Loucy (cell line): ENCODE results near the gene ILF2.
A peak's percentile ranks its signal among the peaks of the same experiment; 100 is the strongest.

ENCODE experiments used
- H2AFZ ChIP-seq: fragments of 200-600 bp; sonication (generic); 2 replicates; pipeline ENCODE4 v1.6.0; 2016; ENCODE audit warnings: antibody characterized with exemption, mild to moderate bottlenecking, low read length, moderate library complexity
- H3F3A ChIP-seq: fragments of 200-600 bp; 2 replicates; pipeline ENCODE4 v1.6.0; 2016; ENCODE audit warnings: antibody characterized with exemption, low read depth, mild to moderate bottlenecking
- H3K27me3 ChIP-seq: fragments of 200-600 bp; sonication (generic); 2 replicates; pipeline ENCODE4 v1.6.1; 2014; ENCODE audit warnings: low read length, mild to moderate bottlenecking; ENCODE audit not compliant: insufficient read depth, poor library complexity, severe bottlenecking
- H3K36me3 ChIP-seq: fragments of 200-600 bp; sonication (generic); 2 replicates; pipeline ENCODE4 v1.6.1; 2016; ENCODE audit warnings: low read length; ENCODE audit not compliant: insufficient read depth
- H3K4me1 ChIP-seq: fragments of 200-600 bp; sonication (generic); 2 replicates; pipeline ENCODE4 v1.5.1; 2014; ENCODE audit warnings: low read length, mild to moderate bottlenecking; ENCODE audit not compliant: insufficient read depth, poor library complexity, severe bottlenecking
- H3K4me2 ChIP-seq: fragments of 200-600 bp; sonication (generic); 2 replicates; pipeline ENCODE4 v1.6.0; 2014; ENCODE audit warnings: antibody characterized with exemption, low read length, low read depth, mild to moderate bottlenecking; ENCODE audit not compliant: poor library complexity, severe bottlenecking
- H3K4me3 ChIP-seq: fragments of 200-600 bp; sonication (generic); 2 replicates; pipeline ENCODE4 v1.5.1; 2014; ENCODE audit warnings: low read length, mild to moderate bottlenecking, mixed read lengths; ENCODE audit not compliant: poor library complexity, severe bottlenecking
- H3K79me2 ChIP-seq: fragments of 200-600 bp; sonication (generic); 2 replicates; pipeline ENCODE4 v1.6.1; 2014; ENCODE audit warnings: low read length; ENCODE audit not compliant: insufficient read depth
- H3K9ac ChIP-seq: fragments of 200-600 bp; sonication (generic); 2 replicates; pipeline ENCODE4 v1.6.0; 2014; ENCODE audit warnings: mild to moderate bottlenecking, low read depth, low read length, moderate library complexity; ENCODE audit not compliant: poor library complexity, severe bottlenecking
- H3K9me2 ChIP-seq: fragments of 200-600 bp; sonication (generic); replicated peaks from 2 replicates; pipeline ENCODE4 v1.6.1; 2016; ENCODE audit warnings: low read depth, low read length, mixed read lengths
- H3K9me3 ChIP-seq: fragments of 200-600 bp; sonication (generic); 2 replicates; pipeline ENCODE4 v1.6.1; 2014; ENCODE audit warnings: mild to moderate bottlenecking, antibody characterized with exemption, low read length, low read depth; ENCODE audit not compliant: insufficient read depth
- H4K20me1 ChIP-seq: fragments of 200-600 bp; sonication (generic); 2 replicates; pipeline ENCODE4 v1.6.0; 2014; ENCODE audit warnings: antibody characterized with exemption, low read length, mild to moderate bottlenecking; ENCODE audit not compliant: insufficient read depth, poor library complexity, severe bottlenecking
- CTCF ChIP-seq: fragments of 200-600 bp; sonication (generic); conservative IDR thresholded peaks from 2 replicates; pipeline ENCODE4 v1.5.1; 2014; ENCODE audit warnings: mild to moderate bottlenecking, antibody characterized with exemption, low read length
- EZH2phosphoT487 ChIP-seq: fragments of 200-600 bp; IDR thresholded peaks from 2 replicates; pipeline ENCODE4 v1.6.1; 2018; ENCODE audit warnings: antibody characterized with exemption, mild to moderate bottlenecking, moderate library complexity, borderline replicate concordance

The ILF2 gene

DNA sequence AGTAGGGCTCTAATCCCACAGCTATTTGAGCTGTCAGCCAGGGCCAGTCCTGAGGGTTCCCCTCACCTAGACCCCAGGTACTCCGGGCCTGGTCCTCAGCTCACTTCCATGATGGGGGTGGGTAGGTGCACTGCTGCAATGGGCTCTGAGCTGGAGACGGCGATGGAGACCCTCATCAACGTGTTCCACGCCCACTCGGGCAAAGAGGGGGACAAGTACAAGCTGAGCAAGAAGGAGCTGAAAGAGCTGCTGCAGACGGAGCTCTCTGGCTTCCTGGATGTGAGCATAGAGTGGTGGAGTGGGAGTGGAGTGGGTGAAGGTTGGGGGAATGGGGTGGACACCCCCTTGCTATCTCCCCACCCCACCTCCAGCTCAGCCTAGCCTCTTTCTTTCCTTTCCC, 40.4 kb downstream of the ILF2 start:
- Histone ChIP-seq H3F3A (no peaks in the 10 kb centered on the region), H3K4me2 (no peak overlapping the region), H4K20me1 (peaks cover 9% of the 10 kb centered on the region), H3K9me3 (no peaks in the 10 kb centered on the region), H3K79me2 (peaks cover 11% of the 10 kb centered on the region), H2AFZ (no peak overlapping the region), H3K9ac (peak overlapping the region; percentile 20), H3K36me3 (no peaks in the 10 kb centered on the region), H3K4me1 (peaks cover 32% of the 10 kb centered on the region), H3K9me2 (no peaks in the 10 kb centered on the region), H3K27me3 (no peaks in the 10 kb centered on the region), H3K4me3 (no peak overlapping the region)
- no peak for TF ChIP-seq EZH2phosphoT487
- no peak for TF ChIP-seq CTCF

DNA sequence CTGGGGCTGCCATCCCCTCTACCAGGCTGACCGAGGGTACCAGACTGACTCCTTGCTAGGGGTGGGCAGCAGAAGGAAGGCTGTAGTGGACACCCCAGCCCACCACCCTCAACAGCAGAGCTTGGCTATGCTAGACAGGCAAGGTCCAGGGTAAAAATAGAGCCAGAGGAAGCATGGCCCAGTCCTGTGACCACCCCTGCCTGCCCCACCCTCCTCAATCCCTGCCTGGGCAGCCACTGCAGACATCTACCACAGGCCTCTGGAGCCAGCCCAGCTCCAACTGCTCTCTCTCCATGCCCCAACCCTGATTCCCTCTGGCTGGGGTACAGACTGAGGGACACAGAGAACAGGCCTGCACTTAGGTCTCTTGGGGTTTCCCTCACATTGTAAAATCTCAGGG, 40.8 kb downstream of the ILF2 start:
- Histone ChIP-seq H3K27me3 (no peaks in the 10 kb centered on the region), H3K79me2 (peaks cover 7% of the 10 kb centered on the region), H2AFZ (no peak overlapping the region), H3K4me2 (no peak overlapping the region), H3K9me3 (no peaks in the 10 kb centered on the region), H3K4me3 (no peak overlapping the region), H3K4me1 (peaks cover 31% of the 10 kb centered on the region), H3K9me2 (no peaks in the 10 kb centered on the region), H3K9ac (peak overlapping the region; percentile 20), H3F3A (no peaks in the 10 kb centered on the region), H3K36me3 (no peaks in the 10 kb centered on the region), H4K20me1 (peaks cover 5% of the 10 kb centered on the region)
- TF ChIP-seq CTCF: no peak
- TF ChIP-seq EZH2phosphoT487: no peak

DNA sequence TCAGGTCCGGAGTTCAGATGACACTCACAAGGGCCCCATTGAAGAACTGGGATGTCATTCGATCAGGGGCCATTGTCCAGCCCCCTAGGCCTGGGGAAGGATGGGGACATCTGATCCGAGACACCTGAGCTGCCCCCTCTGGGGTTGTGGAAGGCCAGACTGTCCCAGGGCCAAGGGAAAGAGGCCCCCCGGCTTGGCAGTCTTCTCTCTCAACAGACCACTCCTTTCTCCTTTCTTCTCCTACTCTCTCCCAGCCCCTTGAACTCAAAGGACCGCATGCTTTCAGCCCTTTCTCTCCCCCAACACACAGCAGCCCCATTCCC, 41.5 kb downstream of the ILF2 start:
- H3K9ac ChIP-seq: peak overlapping the region; percentile 20
- no peak overlapping the region for H3K4me2 ChIP-seq
- peaks cover 31% of the 10 kb centered on the region for H3K4me1 ChIP-seq
- peaks cover under 1% of the 10 kb centered on the region; the same call in 1 of the 2 replicates for H3K79me2 ChIP-seq
- H3K9me2 ChIP-seq: no peaks in the 10 kb centered on the region
- no peaks in the 10 kb centered on the region for H3K27me3 ChIP-seq
- no peaks in the 10 kb centered on the region for H3K9me3 ChIP-seq
- H2AFZ ChIP-seq: no peak overlapping the region
- H3K36me3 ChIP-seq: no peaks in the 10 kb centered on the region
- TF ChIP-seq CTCF (no peak), EZH2phosphoT487 (no peak)
- H4K20me1 ChIP-seq: no peaks in the 10 kb centered on the region
- no peaks in the 10 kb centered on the region for H3F3A ChIP-seq
- no peak overlapping the region for H3K4me3 ChIP-seq
